PC-9 (cell line): Measurements from ENCODE around the gene HBZ. TPM values are rescaled to one million over a fixed set of nuclear protein-coding genes. Genes with fewer than 3 reads are reported as not detected.
"Not testable (repeated sequence)": the region's sequence is repeated elsewhere in the genome, so short reads cannot be mapped to it uniquely, and the experiment has no call there.

Experiments used
- BruUV-seq: library from RNA; stranded (reverse); fragments of 400-500 nt; replicated peaks from 2 replicates; lab custom pipeline; 2021; lab: Mats Ljungman, UMichigan
- CTCF ChIA-PET: fragments of 300-600 bp; sonication (Branson Sonifier 250); formaldehyde crosslinking; loops from one replicate; lab custom pipeline; 2022; ENCODE audit warnings: antibody characterized with exemption; lab: Charles Lee
- POLR2A ChIA-PET: fragments of 300-600 bp; sonication (Branson Sonifier 250); formaldehyde crosslinking; loops from one replicate; lab custom pipeline; 2022; ENCODE audit warnings: antibody characterized with exemption; ENCODE audit not compliant: unreplicated experiment; lab: Charles Lee
- DNase-seq, 2 experiments: peaks; one replicate each; pipeline versions ENCODE4 v3.0.0 to v3.0.0-alpha.2; 2015 to 2022; ENCODE audit warnings: mixed read lengths in 1 of 2
- H2AFZ ChIP-seq: fragments of 200-600 bp; sonication (generic); 2 replicates; pipeline ENCODE4 v1.8.1; 2017; ENCODE audit warnings: antibody characterized with exemption
- H3F3A ChIP-seq: fragments of 200-600 bp; sonication (generic); 2 replicates; pipeline ENCODE4 v1.8.1; 2017; ENCODE audit warnings: antibody characterized with exemption, mild to moderate bottlenecking, low read depth; ENCODE audit not compliant: insufficient read depth
- H3K27ac ChIP-seq: fragments of 200-600 bp; sonication (generic); 2 replicates; pipeline ENCODE4 v1.6.1; 2016; ENCODE audit warnings: mixed run types
- H3K27me3 ChIP-seq: fragments of 200-600 bp; sonication (generic); 2 replicates; pipeline ENCODE4 v1.6.1; 2016; ENCODE audit warnings: low read depth, mixed run types; ENCODE audit not compliant: insufficient read depth
- H3K36me3 ChIP-seq: fragments of 200-600 bp; sonication (generic); 2 replicates; pipeline ENCODE4 v1.6.1; 2016; ENCODE audit warnings: low read depth, mixed run types
- H3K4me1 ChIP-seq: fragments of 200-600 bp; sonication (generic); replicated peaks from 2 replicates; pipeline ENCODE4 v1.6.1; 2016; ENCODE audit warnings: mixed run types; ENCODE audit not compliant: insufficient read depth
- H3K4me2 ChIP-seq: fragments of 200-600 bp; sonication (generic); 2 replicates; pipeline ENCODE4 v1.6.1; 2017; ENCODE audit warnings: mixed run types
- H3K4me3 ChIP-seq: fragments of 200-600 bp; sonication (generic); 2 replicates; pipeline ENCODE4 v1.6.1; 2016; ENCODE audit warnings: mixed run types
- H3K79me2 ChIP-seq: fragments of 200-600 bp; sonication (generic); 2 replicates; pipeline ENCODE4 v1.6.1; 2017; ENCODE audit warnings: low read depth, mixed run types
- H3K9me2 ChIP-seq: fragments of 200-600 bp; sonication (generic); 2 replicates; pipeline ENCODE4 v1.8.1; 2017; ENCODE audit warnings: mild to moderate bottlenecking; ENCODE audit not compliant: insufficient read depth
- H3K9me3 ChIP-seq: fragments of 200-600 bp; sonication (generic); 2 replicates; pipeline ENCODE4 v1.8.1; 2016; ENCODE audit warnings: low read depth; ENCODE audit not compliant: insufficient read depth
- H4K20me1 ChIP-seq: fragments of 200-600 bp; sonication (generic); 2 replicates; pipeline ENCODE4 v1.8.1; 2017; ENCODE audit not compliant: insufficient read depth
- CTCF ChIP-seq: fragments of 200-600 bp; sonication (generic); conservative IDR thresholded peaks from 2 replicates; pipeline ENCODE4 v1.6.1; 2017; ENCODE audit warnings: mixed run types, antibody characterized with exemption, mild to moderate bottlenecking, moderate library complexity
- EZH2 ChIP-seq: fragments of 200-600 bp; sonication (generic); IDR thresholded peaks from 2 replicates; pipeline ENCODE4 v1.8.0; 2017; ENCODE audit warnings: antibody characterized with exemption, low read depth
- intact Hi-C: fragments of 100-400 bp; cut with micrococcal nuclease; formaldehyde crosslinking; loops from one replicate; pipeline ENCODE4 v1.10.0; 2022; ENCODE audit not compliant: unreplicated experiment
- total RNA-seq: library from RNA; stranded (reverse); gene quantifications from 2 replicates; pipeline ENCODE4 v1.2.3, GENCODE V29; 2021

The HBZ gene
- total RNA-seq, 1 experiment from 2014 or later: not detected

DNA sequence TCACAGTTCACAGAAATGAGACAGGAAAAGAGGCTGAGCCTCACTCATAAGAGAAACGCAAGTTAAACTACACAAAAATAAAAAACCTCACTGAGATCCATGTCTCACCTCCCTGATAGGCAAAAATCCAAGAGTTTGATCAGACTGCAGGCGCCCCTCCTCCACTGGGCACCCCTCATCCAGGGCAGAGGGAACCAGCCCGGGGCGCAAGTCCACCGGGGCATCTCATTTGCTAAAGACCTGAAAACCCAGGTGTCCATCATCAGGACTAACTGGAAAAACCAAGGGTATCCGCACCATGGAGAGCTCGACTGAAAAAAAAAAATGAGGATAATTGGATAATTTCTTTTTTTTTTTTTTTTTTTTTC lies 2.6 kb downstream of the HBZ start:
- intact Hi-C loops: no loop called here
- Histone ChIP-seq H3F3A (peaks cover 24% of the 10 kb centered on the region), H3K27ac (no peak overlapping the region), H3K4me2 (peak overlapping the region; percentile 90), H3K79me2 (no peaks in the 10 kb centered on the region), H3K27me3 (peaks cover 17% of the 10 kb centered on the region), H3K9me3 (no peaks in the 10 kb centered on the region), H3K9me2 (no peaks in the 10 kb centered on the region), H2AFZ (peak overlapping the region; percentile 90), H3K4me1 (peaks cover 5% of the 10 kb centered on the region; the same call in 1 of the 2 replicates), H3K4me3 (peak overlapping the region; percentile 59; the same call in 1 of the 2 replicates), H4K20me1 (no peaks in the 10 kb centered on the region), H3K36me3 (no peaks in the 10 kb centered on the region)
- TF ChIP-seq CTCF (no peak), EZH2 (no peak)
- DNase-seq: no peak
- no TSS peak for BruUV-seq
- POLR2A ChIA-PET: no interaction called here
- CTCF ChIA-PET: no interaction called here

GRCh38 chr16:159136-159849 lies 6.8 kb downstream of the HBZ start:
- ChIA-PET CTCF (interaction anchor here (0.6 kb wide), 1 partner anchor 16 kb away, joined by 3 read pairs; no protein-coding TSS in a partner anchor), POLR2A (no interaction called here)
- Histone ChIP-seq H3K27me3 (peaks cover 31% of the 10 kb centered on the region), H3K27ac (no peak overlapping the region), H3K4me3 (no peak overlapping the region), H3K36me3 (no peaks in the 10 kb centered on the region), H4K20me1 (no peaks in the 10 kb centered on the region), H3K4me2 (no peak overlapping the region), H3K4me1 (peaks cover 5% of the 10 kb centered on the region; the same call in 1 of the 2 replicates), H3K9me3 (no peaks in the 10 kb centered on the region), H3F3A (peaks cover 13% of the 10 kb centered on the region), H3K79me2 (no peaks in the 10 kb centered on the region), H3K9me2 (no peaks in the 10 kb centered on the region), H2AFZ (no peak overlapping the region)
- DNase-seq: no peak
- TF ChIP-seq EZH2 (no peak), CTCF (no peak)
- no TSS peak for BruUV-seq
- intact Hi-C loops: no loop called here

DNA sequence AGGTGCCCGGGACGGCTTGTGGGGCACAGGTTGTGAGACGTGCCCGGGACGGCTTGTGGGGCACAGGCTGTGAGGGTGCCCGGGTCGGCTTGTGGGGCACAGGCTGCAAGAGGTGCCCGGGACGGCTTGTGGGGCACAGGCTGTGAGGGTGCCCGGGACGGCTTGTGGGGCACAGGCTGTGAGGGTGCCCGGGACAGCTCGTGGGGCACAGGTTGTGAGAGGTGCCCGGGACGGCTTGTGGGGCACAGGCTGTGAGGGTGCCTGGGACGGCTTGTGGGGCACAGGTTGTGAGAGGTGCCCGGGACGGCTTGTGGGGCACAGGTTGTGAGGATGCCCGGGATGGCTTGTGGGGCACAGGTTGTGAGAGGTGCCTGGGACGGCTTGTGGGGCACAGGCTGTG lies 7.8 kb downstream of the HBZ start:
- H3K9me3 ChIP-seq, H3K36me3 ChIP-seq, DNase-seq, H3F3A ChIP-seq, H3K4me1 ChIP-seq, H3K9me2 ChIP-seq, H4K20me1 ChIP-seq, H3K4me3 ChIP-seq, H3K27ac ChIP-seq, POLR2A ChIA-PET, BruUV-seq, H2AFZ ChIP-seq, intact Hi-C loops, H3K79me2 ChIP-seq, H3K4me2 ChIP-seq: not testable (repeated sequence)
- CTCF ChIA-PET: interaction anchor here (0.6 kb wide), 1 partner anchor 15 kb away, joined by 3 read pairs; no protein-coding TSS in a partner anchor
- H3K27me3 ChIP-seq: peaks cover 31% of the 10 kb centered on the region
